Activated naive CD8-positive, alpha-beta T cell treated with anti-CD3 and anti-CD28 coated beads, Interleukin-2, amount 10 ng/mL, durations not matched to agents 7 days and 5 days (primary cell): Measurements from ENCODE around the gene PKD2L2. TPM values are rescaled to one million over a fixed set of nuclear protein-coding genes. Genes with fewer than 3 reads are reported as not detected.
A peak's percentile ranks its signal among the peaks of the same experiment; 100 is the strongest.

ENCODE experiments used
- ATAC-seq: fragments of 150-1000 bp; cut with Tn5 transposase; one replicate; pipeline ENCODE4 v1.10.0; 2021; ENCODE audit warnings: low read depth, moderate library complexity
- POLR2A ChIA-PET: fragments of 350-600 bp; sonication (Branson Sonifier 250); formaldehyde crosslinking; loops from one replicate; lab custom pipeline; 2021; ENCODE audit warnings: antibody characterized with exemption; lab: Charles Lee
- DNase-seq: peaks from one replicate; pipeline ENCODE4 v3.0.0; 2021
- H3K27ac Mint-ChIP-seq: one replicate; pipeline ENCODE4 v1.8.0; 2022; ENCODE audit warnings: mild to moderate bottlenecking, mixed read lengths
- H3K27me3 Mint-ChIP-seq: one replicate; pipeline ENCODE4 v1.8.0; 2022; ENCODE audit warnings: mild to moderate bottlenecking, moderate library complexity, mixed read lengths
- H3K36me3 Mint-ChIP-seq: one replicate; pipeline ENCODE4 v1.8.0; 2021; ENCODE audit warnings: mild to moderate bottlenecking, mixed read lengths
- H3K4me1 Mint-ChIP-seq: one replicate; pipeline ENCODE4 v1.8.0; 2021; ENCODE audit warnings: mixed read lengths
- H3K4me3 Mint-ChIP-seq: one replicate; pipeline ENCODE4 v1.8.0; 2022; ENCODE audit warnings: mild to moderate bottlenecking, moderate library complexity, mixed read lengths
- H3K9me3 Mint-ChIP-seq: one replicate; pipeline ENCODE4 v1.8.0; 2021; ENCODE audit warnings: mixed read lengths
- total RNA-seq, 2 experiments: library from RNA; stranded (reverse); gene quantifications; one replicate each; pipeline ENCODE4 v1.2.3, GENCODE V29; 2021

The PKD2L2 gene
- total RNA-seq, 2 experiments from 2014 or later: not detected

GRCh38 chr5:137866541-137867388 is 22.5 kb upstream of the PKD2L2 start:
- Mint-ChIP-seq H3K27ac (no peak overlapping the region), H3K27me3 (peaks cover 3% of the 10 kb centered on the region), H3K36me3 (no peaks in the 10 kb centered on the region), H3K4me3 (no peak overlapping the region), H3K4me1 (peaks cover 6% of the 10 kb centered on the region), H3K9me3 (no peaks in the 10 kb centered on the region)
- DNase-seq (no peak), ATAC-seq (no peak)
- POLR2A ChIA-PET: interaction anchor here (0.6 kb wide), 1 partner anchor 172 kb away, joined by 3 read pairs; no protein-coding TSS in a partner anchor

GRCh38 chr5:137867664-137868063 is 21.6 kb upstream of the PKD2L2 start, which contains the start of gene MYOT:
TSS of gene MYOT (plus strand) at chr5:137867860. CDS start at chr5:137870652, 2,792 bp downstream.
- Mint-ChIP-seq H3K9me3 (no peaks in the 10 kb centered on the region), H3K27ac (no peak within 1 kb of the TSS), H3K4me3 (no peak within 1 kb of the TSS), H3K27me3 (peaks cover 8% of the 10 kb centered on the region), H3K36me3 (no peaks in the 10 kb centered on the region), H3K4me1 (peaks cover 4% of the 10 kb centered on the region)
- DNase-seq (no peak), ATAC-seq (no peak)
- POLR2A ChIA-PET: no interaction called here

- ATAC-seq: no peak
- Mint-ChIP-seq H3K27ac (no peak overlapping the region), H3K27me3 (peaks cover 10% of the 10 kb centered on the region), H3K4me3 (no peak overlapping the region), H3K36me3 (no peaks in the 10 kb centered on the region), H3K4me1 (peaks cover 4% of the 10 kb centered on the region), H3K9me3 (no peaks in the 10 kb centered on the region)
- no peak for DNase-seq
- POLR2A ChIA-PET: interaction anchor here (1.2 kb wide), 1 partner anchor 18 kb away, joined by 9 read pairs; the partner anchor contains the start of gene PKD2L2
Measured at GRCh38 chr5:137870647-137871339, 18.5 kb upstream of the PKD2L2 start.

DNA sequence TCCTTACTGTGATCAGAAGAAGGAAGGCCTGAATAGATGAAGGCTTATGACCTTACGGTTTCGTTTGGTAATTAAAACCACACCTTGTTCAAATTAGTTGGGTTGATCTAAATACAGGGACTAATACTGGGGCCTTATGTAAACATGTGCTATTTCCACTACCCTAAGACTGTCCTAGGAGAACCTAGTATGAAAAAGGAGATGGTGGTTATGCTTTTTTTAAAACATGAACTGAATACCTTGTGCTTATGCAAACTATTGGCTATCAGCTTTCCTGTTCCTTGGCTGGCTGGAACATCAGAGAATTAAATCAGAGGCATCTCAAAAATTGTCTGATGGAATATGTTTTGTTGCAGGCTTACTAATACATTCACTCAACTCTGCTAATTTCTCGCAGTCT is 17.7 kb upstream of the PKD2L2 start:
- Mint-ChIP-seq H3K9me3 (no peaks in the 10 kb centered on the region), H3K4me1 (peaks cover 4% of the 10 kb centered on the region), H3K36me3 (no peaks in the 10 kb centered on the region), H3K4me3 (no peak overlapping the region), H3K27me3 (peaks cover 10% of the 10 kb centered on the region), H3K27ac (no peak overlapping the region)
- DNase-seq: no peak
- POLR2A ChIA-PET: no interaction called here
- no peak for ATAC-seq

DNA sequence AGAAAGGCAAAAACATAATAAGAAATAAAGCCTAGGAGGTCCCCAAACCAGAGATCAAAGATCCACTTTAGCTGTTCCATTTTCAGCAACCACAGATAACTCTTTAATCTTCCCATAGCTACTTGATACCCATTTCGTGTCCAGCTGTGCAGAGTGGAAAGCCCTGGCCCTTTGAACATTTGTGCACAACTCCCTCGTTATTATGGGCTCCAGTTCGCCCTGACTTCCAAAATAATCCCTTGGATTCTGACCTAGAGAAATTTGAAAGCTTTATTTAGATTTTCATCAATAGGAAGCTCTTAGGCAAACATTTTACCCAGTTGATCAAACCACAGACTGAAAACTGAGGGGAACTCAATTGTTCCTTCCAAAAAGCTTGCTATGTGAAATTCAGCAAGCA is 16.8 kb upstream of the PKD2L2 start:
- no peak for ATAC-seq
- POLR2A ChIA-PET: no interaction called here
- DNase-seq: no peak
- H3K4me3 Mint-ChIP-seq: no peak overlapping the region
- no peaks in the 10 kb centered on the region for H3K36me3 Mint-ChIP-seq
- H3K9me3 Mint-ChIP-seq: no peaks in the 10 kb centered on the region
- H3K4me1 Mint-ChIP-seq: peaks cover 4% of the 10 kb centered on the region
- H3K27me3 Mint-ChIP-seq: peaks cover 10% of the 10 kb centered on the region
- H3K27ac Mint-ChIP-seq: no peak overlapping the region

GRCh38 chr5:137876101-137876500 is 13.2 kb upstream of the PKD2L2 start:
- Mint-ChIP-seq H3K9me3 (no peaks in the 10 kb centered on the region), H3K27me3 (peaks cover 6% of the 10 kb centered on the region), H3K4me3 (no peak overlapping the region), H3K27ac (no peak overlapping the region), H3K4me1 (peaks cover 2% of the 10 kb centered on the region), H3K36me3 (no peaks in the 10 kb centered on the region)
- no peak for ATAC-seq
- POLR2A ChIA-PET: no interaction called here
- no peak for DNase-seq

DNA sequence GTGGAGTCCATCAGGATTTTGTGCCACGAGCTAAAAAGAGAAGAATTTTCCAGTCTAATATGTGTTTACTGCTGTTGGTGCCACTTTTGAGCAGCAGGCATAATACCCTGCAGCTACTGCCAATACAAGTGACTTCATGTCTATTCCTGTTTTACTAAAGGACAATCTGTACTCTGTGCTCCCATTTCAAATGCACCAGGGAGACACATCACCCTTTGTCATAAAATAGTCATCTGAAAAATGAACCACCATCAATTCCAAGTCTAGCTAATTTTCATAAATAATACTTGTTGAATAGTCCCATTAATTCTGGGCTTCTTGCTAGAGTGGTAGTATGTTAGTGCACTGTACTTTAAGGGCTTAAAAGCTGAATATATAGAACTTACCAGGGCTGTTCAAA is 8.9 kb upstream of the PKD2L2 start:
- DNase-seq: no peak
- no peak for ATAC-seq
- Mint-ChIP-seq H3K36me3 (peaks cover 2% of the 10 kb centered on the region), H3K27me3 (no peaks in the 10 kb centered on the region), H3K27ac (no peak overlapping the region), H3K9me3 (no peaks in the 10 kb centered on the region), H3K4me1 (no peaks in the 10 kb centered on the region), H3K4me3 (no peak overlapping the region)
- POLR2A ChIA-PET: interaction anchor here (0.6 to 1.8 kb wide), 2 partner anchors 9 to 553 kb away, joined by 3 to 7 read pairs; partner anchors contain the start of gene PKD2L2

DNA sequence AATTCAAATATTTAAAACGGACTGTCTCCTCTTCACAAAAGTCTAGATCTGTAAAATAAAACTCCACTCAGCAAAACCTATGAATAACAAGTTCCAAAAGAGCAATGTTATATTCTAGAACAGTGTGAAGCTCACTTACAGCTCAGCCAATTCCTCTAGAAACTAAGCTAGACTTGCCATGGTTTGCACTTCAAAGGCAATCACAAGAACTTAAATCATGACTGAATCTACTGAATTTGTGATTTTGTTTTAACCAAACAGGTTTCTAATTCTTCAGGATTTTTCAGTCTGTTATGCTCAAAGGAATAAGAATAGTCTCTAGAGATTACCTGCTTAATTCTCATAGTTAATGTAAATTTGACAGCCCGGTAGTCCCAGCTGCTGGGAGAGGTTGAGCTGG is 1.4 kb upstream of the PKD2L2 start:
- Mint-ChIP-seq H3K4me3 (peak overlapping the region; percentile 82), H3K36me3 (no peaks in the 10 kb centered on the region), H3K27ac (no peak overlapping the region), H3K27me3 (peaks cover 3% of the 10 kb centered on the region), H3K4me1 (peaks cover 14% of the 10 kb centered on the region), H3K9me3 (no peaks in the 10 kb centered on the region)
- ATAC-seq (no peak), DNase-seq (no peak)
- POLR2A ChIA-PET: interaction anchor here (2.0 kb wide), 1 partner anchor 133 kb away, joined by 8 read pairs; the partner anchor contains the start of gene HNRNPA0

GRCh38 chr5:137888466-137888862 is 793 bp upstream of the PKD2L2 start:
- Mint-ChIP-seq H3K4me1 (peaks cover 16% of the 10 kb centered on the region), H3K27me3 (peaks cover 3% of the 10 kb centered on the region), H3K4me3 (peak overlapping the region; percentile 82), H3K27ac (peak overlapping the region; percentile 89), H3K9me3 (no peaks in the 10 kb centered on the region), H3K36me3 (no peaks in the 10 kb centered on the region)
- no peak for DNase-seq
- no peak for ATAC-seq
- POLR2A ChIA-PET: interaction anchor here (1.2 to 2.0 kb wide), 4 partner anchors 9 to 135 kb away, joined by 3 to 11 read pairs (median 8); partner anchors contain the start of gene HNRNPA0

GRCh38 chr5:137890845-137891244 is 1.6 kb downstream of the PKD2L2 start:
- no peaks in the 10 kb centered on the region for H3K9me3 Mint-ChIP-seq
- DNase-seq: no peak
- no peak overlapping the region for H3K27ac Mint-ChIP-seq
- no peaks in the 10 kb centered on the region for H3K36me3 Mint-ChIP-seq
- peaks cover 3% of the 10 kb centered on the region for H3K27me3 Mint-ChIP-seq
- ATAC-seq: no peak
- H3K4me1 Mint-ChIP-seq: peaks cover 16% of the 10 kb centered on the region
- no peak overlapping the region for H3K4me3 Mint-ChIP-seq
- POLR2A ChIA-PET: interaction anchor here (1.1 kb wide), 1 partner anchor 136 kb away, joined by 4 read pairs; the partner anchor contains the start of gene HNRNPA0

GRCh38 chr5:137891849-137892248 is 2.6 kb downstream of the PKD2L2 start:
- no peak for ATAC-seq
- no peaks in the 10 kb centered on the region for H3K27me3 Mint-ChIP-seq
- H3K36me3 Mint-ChIP-seq: no peaks in the 10 kb centered on the region
- no peak for DNase-seq
- H3K4me3 Mint-ChIP-seq: no peak overlapping the region
- H3K9me3 Mint-ChIP-seq: no peaks in the 10 kb centered on the region
- peaks cover 13% of the 10 kb centered on the region for H3K4me1 Mint-ChIP-seq
- POLR2A ChIA-PET: no interaction called here
- no peak overlapping the region for H3K27ac Mint-ChIP-seq

- POLR2A ChIA-PET: no interaction called here
- ATAC-seq (no peak), DNase-seq (no peak)
- no peaks in the 10 kb centered on the region for H3K36me3 Mint-ChIP-seq
- no peaks in the 10 kb centered on the region for H3K9me3 Mint-ChIP-seq
- H3K4me1 Mint-ChIP-seq: peaks cover 6% of the 10 kb centered on the region
- H3K27me3 Mint-ChIP-seq: peaks cover 2% of the 10 kb centered on the region
- no peak overlapping the region for H3K4me3 Mint-ChIP-seq
- no peak overlapping the region for H3K27ac Mint-ChIP-seq
Measured at GRCh38 chr5:137894586-137894985, 5.3 kb downstream of the PKD2L2 start.

DNA sequence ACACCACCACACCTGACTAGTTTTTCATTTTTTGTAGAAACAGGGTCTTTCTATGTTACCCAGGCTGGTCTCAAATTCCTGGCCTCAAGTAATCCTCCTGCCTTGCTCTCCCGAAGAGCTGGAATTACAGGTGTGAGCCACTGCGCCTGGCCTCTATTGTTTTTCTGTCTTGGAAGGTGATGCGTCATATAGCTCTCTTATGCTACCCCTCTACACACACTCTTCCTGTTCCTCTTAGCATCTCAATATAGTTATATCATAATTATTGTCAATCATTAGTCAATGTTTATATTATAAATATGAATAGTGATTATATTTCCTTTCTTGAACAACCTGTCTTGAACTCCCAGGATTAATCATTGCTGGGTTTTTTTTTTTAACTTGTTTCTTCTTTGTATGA is 7.3 kb downstream of the PKD2L2 start:
- Mint-ChIP-seq H3K4me1 (peaks cover 4% of the 10 kb centered on the region), H3K27ac (no peak overlapping the region), H3K36me3 (no peaks in the 10 kb centered on the region), H3K27me3 (peaks cover 2% of the 10 kb centered on the region), H3K9me3 (no peaks in the 10 kb centered on the region), H3K4me3 (no peak overlapping the region)
- no peak for DNase-seq
- POLR2A ChIA-PET: no interaction called here
- ATAC-seq: no peak
